Measurements from ENCODE around the gene SEMG2. TPM values are rescaled to one million over a fixed set of nuclear protein-coding genes. Genes with fewer than 3 reads are reported as not detected.

SEMG2 gene
- total RNA-seq, 1 experiment from 2014 or later = not detected

GRCh38 chr20:45209924-45210323, 11.2 kb upstream of the SEMG2 start:
- no peaks in the 10 kb centered on the region for H3F3A ChIP-seq (ENCODE audit: low read length, unreplicated experiment)
- H3K4me2 ChIP-seq (ENCODE audit: low read length) = no peak overlapping the region
- DNase-seq (no peak), ATAC-seq (no peak)
- intact Hi-C loops (cut with micrococcal nuclease) = no loop called here
- CTCF ChIA-PET = no interaction called here
- no peaks in the 10 kb centered on the region for H3K36me3 ChIP-seq (ENCODE audit: low read depth, low read length)
- no peaks in the 10 kb centered on the region for H3K4me1 ChIP-seq (ENCODE audit: insufficient read depth, low read length)
- no peaks in the 10 kb centered on the region for H3K9me3 ChIP-seq (ENCODE audit: low read length)
- POLR2A ChIA-PET (ENCODE audit: unreplicated experiment) = no interaction called here
- H3K9me2 ChIP-seq (replicated peaks; ENCODE audit: low read length) = no peaks in the 10 kb centered on the region
- 0 out of 2 replicates have a peak, but pooled peaks cover 13% of the 10 kb centered on the region for H3K27me3 ChIP-seq (ENCODE audit: low read length)
- no peak overlapping the region for H3K4me3 ChIP-seq (ENCODE audit: low read length)
- H3K27ac ChIP-seq (ENCODE audit: low read length) = no peak overlapping the region
- no peak overlapping the region for H2AFZ ChIP-seq (ENCODE audit: low read length)
- BruUV-seq (replicated peaks) = no TSS peak
- TF ChIP-seq CTCF (conservative IDR thresholded peaks at IDR 0.05; ENCODE audit: low read depth, low read length) (no peak), EZH2 (IDR thresholded peaks at IDR 0.05; ENCODE audit: low read length, unreplicated experiment) (no peak), EZH2phosphoT487 (IDR thresholded peaks at IDR 0.05; ENCODE audit: borderline replicate concordance, low read length) (no peak)
- no peaks in the 10 kb centered on the region for H4K20me1 ChIP-seq (ENCODE audit: low read length)
- H3K9ac ChIP-seq (ENCODE audit: low read length) = no peak overlapping the region
- no peaks in the 10 kb centered on the region for H3K79me2 ChIP-seq (ENCODE audit: low read length)

GRCh38 chr20:45211569-45212474, 9.4 kb upstream of the SEMG2 start:
- H3K27ac ChIP-seq (ENCODE audit: low read length) = no peak overlapping the region
- TF ChIP-seq CTCF (conservative IDR thresholded peaks at IDR 0.05; ENCODE audit: low read depth, low read length) (no peak), EZH2phosphoT487 (IDR thresholded peaks at IDR 0.05; ENCODE audit: borderline replicate concordance, low read length) (no peak), EZH2 (IDR thresholded peaks at IDR 0.05; ENCODE audit: low read length, unreplicated experiment) (no peak)
- DNase-seq (no peak), ATAC-seq (no peak)
- H3K4me2 ChIP-seq (ENCODE audit: low read length) = no peak overlapping the region
- no peak overlapping the region for H3K4me3 ChIP-seq (ENCODE audit: low read length)
- no peaks in the 10 kb centered on the region for H3K36me3 ChIP-seq (ENCODE audit: low read depth, low read length)
- no peaks in the 10 kb centered on the region for H3F3A ChIP-seq (ENCODE audit: low read length, unreplicated experiment)
- H2AFZ ChIP-seq (ENCODE audit: low read length) = no peak overlapping the region
- H3K9me2 ChIP-seq (replicated peaks; ENCODE audit: low read length) = no peaks in the 10 kb centered on the region
- no TSS peak for BruUV-seq (replicated peaks)
- ChIA-PET CTCF (no interaction called here), POLR2A (ENCODE audit: unreplicated experiment) (no interaction called here)
- no peak overlapping the region for H3K9ac ChIP-seq (ENCODE audit: low read length)
- H3K4me1 ChIP-seq (ENCODE audit: insufficient read depth, low read length) = no peaks in the 10 kb centered on the region
- H3K27me3 ChIP-seq (ENCODE audit: low read length) = 0 out of 2 replicates have a peak, but pooled peaks cover 10% of the 10 kb centered on the region
- H4K20me1 ChIP-seq (ENCODE audit: low read length) = no peaks in the 10 kb centered on the region
- H3K9me3 ChIP-seq (ENCODE audit: low read length) = no peaks in the 10 kb centered on the region
- intact Hi-C loops (cut with micrococcal nuclease) = no loop called here
- no peaks in the 10 kb centered on the region for H3K79me2 ChIP-seq (ENCODE audit: low read length)

GRCh38 chr20:45212836-45213235, 8.3 kb upstream of the SEMG2 start:
- Histone ChIP-seq H3K79me2 (ENCODE audit: low read length) (no peaks in the 10 kb centered on the region), H3K4me3 (ENCODE audit: low read length) (no peak overlapping the region), H3F3A (ENCODE audit: low read length, unreplicated experiment) (no peaks in the 10 kb centered on the region), H3K36me3 (ENCODE audit: low read depth, low read length) (no peaks in the 10 kb centered on the region), H3K9me2 (replicated peaks; ENCODE audit: low read length) (no peaks in the 10 kb centered on the region), H3K4me1 (ENCODE audit: insufficient read depth, low read length) (no peaks in the 10 kb centered on the region), H3K4me2 (ENCODE audit: low read length) (no peak overlapping the region), H3K9ac (ENCODE audit: low read length) (no peak overlapping the region), H2AFZ (ENCODE audit: low read length) (no peak overlapping the region), H3K9me3 (ENCODE audit: low read length) (no peaks in the 10 kb centered on the region), H3K27ac (ENCODE audit: low read length) (no peak overlapping the region), H4K20me1 (ENCODE audit: low read length) (no peaks in the 10 kb centered on the region), H3K27me3 (ENCODE audit: low read length) (0 out of 2 replicates have a peak, but pooled peaks cover 3% of the 10 kb centered on the region)
- TF ChIP-seq CTCF (conservative IDR thresholded peaks at IDR 0.05; ENCODE audit: low read depth, low read length) (no peak), EZH2 (IDR thresholded peaks at IDR 0.05; ENCODE audit: low read length, unreplicated experiment) (no peak), EZH2phosphoT487 (IDR thresholded peaks at IDR 0.05; ENCODE audit: borderline replicate concordance, low read length) (no peak)
- ChIA-PET CTCF (no interaction called here), POLR2A (ENCODE audit: unreplicated experiment) (no interaction called here)
- no TSS peak for BruUV-seq (replicated peaks)
- DNase-seq (no peak), ATAC-seq (no peak)
- intact Hi-C loops (cut with micrococcal nuclease) = no loop called here

All from PC-3 (cell line).